Adrenal gland (tissue), 5 donors: ENCODE measurements around the gene DKK2.

Source experiments
- CTCF ChIP-seq, 6 experiments: fragments of 450-650 bp in 4 of 6; fragments of 200-600 bp in 2 of 6; sonication (generic) in 1 of 6; IDR thresholded peaks; 1 replicate in 5 of 6; 2 replicates in 1 of 6; pipeline versions ENCODE4 v1.5.1 to v1.8.0; 2016 to 2021; ENCODE audit warnings: antibody characterized with exemption in 6 of 6, mild to moderate bottlenecking in 2 of 6, moderate library complexity in 1 of 6
- POLR2A ChIP-seq, 2 donors: fragments of 450-650 bp; IDR thresholded peaks; one replicate each; pipeline ENCODE4 v1.6.1; 2017; ENCODE audit warnings: antibody characterized with exemption in 2 of 2, mild to moderate bottlenecking in 2 of 2, moderate library complexity in 1 of 2
- donor health status: DM: no; HTN: no; CAD: no.

- TF ChIP-seq CTCF (IDR thresholded peaks at IDR 0.05): peak in 1 of 6 experiments; percentile 25
- no peak for TF ChIP-seq POLR2A (IDR thresholded peaks at IDR 0.05)
These were observed 1.1 kb upstream of the DKK2 start for GRCh38 chr4:107037199-107037584.
